Measurements from ENCODE around the gene BRMS1. TPM values are rescaled to one million over a fixed set of nuclear protein-coding genes. Genes with fewer than 3 reads are reported as not detected.
A peak's percentile ranks its signal among the peaks of the same experiment; 100 is the strongest.
"Not testable (repeated sequence)": the region's sequence is repeated elsewhere in the genome, so short reads cannot be mapped to it uniquely, and the experiment has no call there.

Gene BRMS1
- polyA plus RNA-seq, 5 donors: 21.8 to 32.5 (median 25.1) TPM

- no peak for DNase-seq
These were observed 18.4 kb downstream of the BRMS1 start for GRCh38 chr11:66326261-66327111.

GRCh38 chr11:66325263-66325671 lies 19.6 kb downstream of the BRMS1 start:
- no peak for DNase-seq

GRCh38 chr11:66324664-66325063 lies 20.2 kb downstream of the BRMS1 start:
- DNase-seq: no peak

- no peak for DNase-seq
These were observed 21.2 kb downstream of the BRMS1 start for GRCh38 chr11:66323684-66324083.

- no peak for DNase-seq
These were observed 22.0 kb downstream of the BRMS1 start for GRCh38 chr11:66322732-66323427.

GRCh38 chr11:66321606-66322005 lies 23.3 kb downstream of the BRMS1 start:
- DNase-seq: no peak

- not testable (repeated sequence) for DNase-seq
These were observed 24.2 kb downstream of the BRMS1 start for GRCh38 chr11:66320748-66321147.

GRCh38 chr11:66320289-66320688 lies 24.6 kb downstream of the BRMS1 start:
- not testable (repeated sequence) for DNase-seq

- DNase-seq: no peak
These were observed 26.3 kb downstream of the BRMS1 start for GRCh38 chr11:66318600-66318970.

- DNase-seq: peak; percentile 71 to 78
These were observed 26.9 kb downstream of the BRMS1 start for GRCh38 chr11:66317723-66318599.

GRCh38 chr11:66317322-66317722 lies 27.6 kb downstream of the BRMS1 start:
- peak; percentile 71 to 75 for DNase-seq

GRCh38 chr11:66316849-66317251 lies 28.1 kb downstream of the BRMS1 start, which contains the start of gene CD248:
CD248 (minus strand) TSS chr11:66317044; CDS start chr11:66317027, 17 bp downstream.
- peak; percentile 89 to 91 for DNase-seq

GRCh38 chr11:66315921-66316811 lies 28.7 kb downstream of the BRMS1 start:
- no peak for DNase-seq

GRCh38 chr11:66315498-66315885 lies 29.4 kb downstream of the BRMS1 start:
- no peak for DNase-seq

- DNase-seq: no peak
These were observed 30.1 kb downstream of the BRMS1 start for GRCh38 chr11:66314561-66315497.

- DNase-seq: no peak
These were observed 30.8 kb downstream of the BRMS1 start for GRCh38 chr11:66314186-66314501.

GRCh38 chr11:66313321-66314185 lies 31.4 kb downstream of the BRMS1 start:
- DNase-seq: peak in 1 of 2 donors; percentile 82

GRCh38 chr11:66312549-66313320 lies 32.2 kb downstream of the BRMS1 start:
- peak; percentile 97 to 98 for DNase-seq

All from right lung (tissue), 5 donors.